Stimulated activated CD4-positive, alpha-beta T cell treated with anti-CD3 and anti-CD28 coated beads, Interleukin-2, amount 100 ng/mL, for 24 hours (primary cell): Measurements from ENCODE around the gene KIAA0232.

ENCODE experiments used
- DNase-seq, 2 donors: peaks; one replicate each; pipeline ENCODE4 v3.0.0-alpha.2; 2020

The KIAA0232 gene

GRCh38 chr4:6920171-6920570 is 137.6 kb downstream of the KIAA0232 start:
- DNase-seq = no peak

- DNase-seq = no peak
These were observed 141.0 kb downstream of the KIAA0232 start for GRCh38 chr4:6923507-6923906.

- DNase-seq = no peak
These were observed 141.8 kb downstream of the KIAA0232 start for GRCh38 chr4:6924361-6924779.

GRCh38 chr4:6925357-6925836 is 142.9 kb downstream of the KIAA0232 start:
- DNase-seq = no peak

- no peak for DNase-seq
These were observed 143.6 kb downstream of the KIAA0232 start for GRCh38 chr4:6926081-6926480.

GRCh38 chr4:6926681-6927478 is 144.4 kb downstream of the KIAA0232 start:
- DNase-seq = peak; percentile 57 to 61

- no peak for DNase-seq
These were observed 145.6 kb downstream of the KIAA0232 start for GRCh38 chr4:6928081-6928480.

GRCh38 chr4:6929339-6929811 is 146.8 kb downstream of the KIAA0232 start:
- no peak for DNase-seq

GRCh38 chr4:6929812-6930464 is 147.4 kb downstream of the KIAA0232 start:
- DNase-seq = no peak

GRCh38 chr4:6932475-6932874 is 149.9 kb downstream of the KIAA0232 start:
- DNase-seq = no peak

- DNase-seq = no peak
These were observed 150.4 kb downstream of the KIAA0232 start for GRCh38 chr4:6932918-6933317.
